Lung (tissue), 12 donors: Measurements from ENCODE around the gene ARHGAP1. TPM values are rescaled to one million over a fixed set of nuclear protein-coding genes. Genes with fewer than 3 reads are reported as not detected.

Experiments
- ATAC-seq: fragments of 200-7000 bp; cut with Tn5 transposase; one replicate; pipeline ENCODE4 v1.9.1; 2020; ENCODE audit warnings: moderate number of reproducible peaks; ENCODE audit not compliant: insufficient read depth, low FRiP score
- DNase-seq, 3 donors: peaks; one replicate each; pipeline ENCODE4 v3.0.0-alpha.2; 2013 to 2017
- H3K27ac ChIP-seq, 2 donors: one replicate each; pipeline ENCODE4 v1.5.1; 2013; ENCODE audit warnings: mild to moderate bottlenecking in 2 of 2, moderate library complexity in 2 of 2, control low read depth in 1 of 2, inconsistent platforms in 1 of 2, low read depth in 1 of 2, low read length in 1 of 2
- H3K27me3 ChIP-seq, 3 donors: one replicate each; pipeline ENCODE4 v1.5.1; 2013; ENCODE audit warnings: low read length in 2 of 3; ENCODE audit not compliant: control insufficient read depth in 3 of 3, insufficient read depth in 3 of 3
- H3K36me3 ChIP-seq, 4 donors: one replicate each; pipeline ENCODE4 v1.5.1; 2013; ENCODE audit warnings: low read length in 4 of 4, mild to moderate bottlenecking in 1 of 4, moderate library complexity in 1 of 4; ENCODE audit not compliant: control insufficient read depth in 4 of 4, insufficient read depth in 4 of 4
- H3K4me1 ChIP-seq, 5 donors: one replicate each; pipeline ENCODE4 v1.5.1; 2013; ENCODE audit warnings: low read length in 5 of 5, mild to moderate bottlenecking in 2 of 5, moderate library complexity in 1 of 5; ENCODE audit not compliant: control insufficient read depth in 5 of 5, insufficient read depth in 5 of 5
- H3K4me3 ChIP-seq: one replicate; pipeline ENCODE4 v1.5.1; 2013; ENCODE audit warnings: mild to moderate bottlenecking, control low read depth, moderate library complexity
- H3K9ac ChIP-seq, 2 donors: one replicate each; pipeline ENCODE4 v1.5.1; 2013; ENCODE audit warnings: low read length in 2 of 2, control low read depth in 1 of 2; ENCODE audit not compliant: insufficient read depth in 1 of 2
- H3K9me3 ChIP-seq, 4 donors: one replicate each; pipeline ENCODE4 v1.5.1; 2013; ENCODE audit warnings: low read length in 3 of 4, mild to moderate bottlenecking in 1 of 4, moderate library complexity in 1 of 4; ENCODE audit not compliant: control insufficient read depth in 4 of 4, insufficient read depth in 3 of 4
- WGBS, 2 donors: extraction: QIAGEN DNeasy Blood & Tissue Kit; methylation state at CpG; one replicate each; pipeline ENCODE4 v1.1.7; 2013; 5-methylcytosine and 5-hydroxymethylcytosine counted together
- polyA plus RNA-seq, 2 donors: library from polyadenylated mRNA; stranded (reverse); fragments of 200-250 nt; gene quantifications; one replicate each; pipeline ENCODE4 v1.2.1, GENCODE V29; 2013
- total RNA-seq, 2 donors: library from RNA; depleted of rRNA in 1 of 2; stranded (reverse); fragments of >200 nt in 1 of 2; gene quantifications; one replicate each; pipeline ENCODE4 v1.2.1, GENCODE V29; 2014 to 2021
- TF ChIP-seq, protein P1 (sequence below): IDR thresholded peaks from 2 replicates; pipeline ENCODE4 v1.5.1; 2012; ENCODE audit warnings: mild to moderate bottlenecking; ENCODE audit errors: control extremely low read depth, extremely low read depth
- donor health status: control.
- donor health status: control.
- donor health status: Bipolar disorder and iron deficiency.
- donor health status: healthy.
- donor health status: DM: yes; HTN: yes; CAD: no.

Gene ARHGAP1
- total and polyA plus RNA-seq, 4 donors, result 23.3 to 87.9 (median 36.6) TPM

DNA sequence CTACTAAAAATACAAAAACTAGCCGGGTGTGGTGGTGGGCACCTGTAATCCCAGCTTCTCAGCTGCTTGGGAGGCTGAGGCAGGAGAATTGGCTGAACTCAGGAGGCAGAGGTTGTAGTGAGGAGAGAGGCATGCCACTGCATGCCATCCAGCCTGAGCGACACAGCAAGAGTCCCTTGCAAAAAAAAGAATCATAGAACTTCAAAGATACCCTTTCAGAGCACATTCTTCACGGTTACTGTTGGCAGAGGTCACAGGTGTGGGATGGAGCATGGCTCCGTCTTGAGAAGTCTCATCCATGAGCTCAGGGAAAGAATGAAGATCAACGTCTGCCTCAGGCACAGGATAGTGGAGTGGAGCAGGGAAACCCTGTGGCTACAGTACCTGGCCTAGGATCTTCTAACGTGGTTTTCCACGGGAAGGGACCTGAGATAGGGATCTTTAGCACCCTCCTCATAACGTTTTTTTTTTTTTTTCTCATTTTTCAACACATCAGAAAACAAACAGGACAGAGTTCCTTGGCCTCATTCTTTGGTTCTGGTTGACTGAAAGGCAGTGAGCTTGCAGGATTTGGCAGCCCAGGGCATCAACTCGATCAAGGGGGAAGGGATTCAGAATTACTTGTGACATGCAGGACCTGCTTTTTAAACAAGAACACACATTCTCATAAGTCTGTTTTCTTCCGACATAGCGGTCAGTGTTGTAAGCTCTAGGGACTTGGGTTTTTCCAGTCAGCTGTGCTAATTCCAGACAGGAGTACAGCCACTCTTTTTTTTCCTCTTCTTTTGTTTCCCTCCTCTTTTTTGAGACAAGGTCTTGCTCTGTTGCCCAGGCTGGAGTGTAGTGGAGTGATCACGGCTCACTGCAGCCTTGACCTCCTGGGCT, 41.4 kb upstream of the ARHGAP1 start:
- no peak overlapping the region for H3K9ac ChIP-seq
- 79 to 80% methylated on average over 12 of the region's 12 CpGs for WGBS, 2 donors
- H3K4me3 ChIP-seq, result no peak overlapping the region
- peaks cover 23 to 41% (median 31%) of the 10 kb centered on the region in 4 donors for H3K36me3 ChIP-seq
- TF ChIP-seq, protein P1, sequence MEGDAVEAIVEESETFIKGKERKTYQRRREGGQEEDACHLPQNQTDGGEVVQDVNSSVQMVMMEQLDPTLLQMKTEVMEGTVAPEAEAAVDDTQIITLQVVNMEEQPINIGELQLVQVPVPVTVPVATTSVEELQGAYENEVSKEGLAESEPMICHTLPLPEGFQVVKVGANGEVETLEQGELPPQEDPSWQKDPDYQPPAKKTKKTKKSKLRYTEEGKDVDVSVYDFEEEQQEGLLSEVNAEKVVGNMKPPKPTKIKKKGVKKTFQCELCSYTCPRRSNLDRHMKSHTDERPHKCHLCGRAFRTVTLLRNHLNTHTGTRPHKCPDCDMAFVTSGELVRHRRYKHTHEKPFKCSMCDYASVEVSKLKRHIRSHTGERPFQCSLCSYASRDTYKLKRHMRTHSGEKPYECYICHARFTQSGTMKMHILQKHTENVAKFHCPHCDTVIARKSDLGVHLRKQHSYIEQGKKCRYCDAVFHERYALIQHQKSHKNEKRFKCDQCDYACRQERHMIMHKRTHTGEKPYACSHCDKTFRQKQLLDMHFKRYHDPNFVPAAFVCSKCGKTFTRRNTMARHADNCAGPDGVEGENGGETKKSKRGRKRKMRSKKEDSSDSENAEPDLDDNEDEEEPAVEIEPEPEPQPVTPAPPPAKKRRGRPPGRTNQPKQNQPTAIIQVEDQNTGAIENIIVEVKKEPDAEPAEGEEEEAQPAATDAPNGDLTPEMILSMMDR, result no peak
- no peak for DNase-seq
- no peaks in the 10 kb centered on the region for H3K27me3 ChIP-seq
- no peak overlapping the region for H3K27ac ChIP-seq
- H3K9me3 ChIP-seq, result no peaks in the 10 kb centered on the region
- no peak for ATAC-seq
- no peaks in the 10 kb centered on the region for H3K4me1 ChIP-seq

DNA sequence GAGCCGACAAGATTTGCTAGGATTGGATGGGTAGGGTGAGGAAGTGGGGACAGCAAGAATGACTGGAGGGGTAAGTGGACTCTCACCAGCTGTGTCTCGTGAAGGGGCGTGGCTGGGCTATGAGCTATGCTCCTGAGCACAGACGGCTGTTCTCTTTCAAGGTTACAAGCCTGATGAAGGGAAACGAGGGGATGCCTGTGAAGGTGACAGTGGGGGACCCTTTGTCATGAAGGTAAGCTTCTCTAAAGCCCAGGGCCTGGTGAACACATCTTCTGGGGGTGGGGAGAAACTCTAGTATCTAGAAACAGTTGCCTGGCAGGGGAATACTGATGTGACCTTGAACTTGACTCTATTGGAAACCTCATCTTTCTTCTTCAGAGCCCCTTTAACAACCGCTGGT, 38.5 kb upstream of the ARHGAP1 start:
- Histone ChIP-seq H3K27me3 (no peaks in the 10 kb centered on the region), H3K36me3 (peaks cover 12 to 18% (median 13%) of the 10 kb centered on the region in 4 donors), H3K4me1 (no peaks in the 10 kb centered on the region), H3K4me3 (no peak overlapping the region), H3K9me3 (no peaks in the 10 kb centered on the region), H3K27ac (no peak overlapping the region), H3K9ac (no peak overlapping the region)
- DNase-seq (no peak), ATAC-seq (no peak)
- 81 to 84% methylated on average over 6 of the region's 6 CpGs for WGBS, 2 donors
- TF ChIP-seq, protein P1, result no peak

DNA sequence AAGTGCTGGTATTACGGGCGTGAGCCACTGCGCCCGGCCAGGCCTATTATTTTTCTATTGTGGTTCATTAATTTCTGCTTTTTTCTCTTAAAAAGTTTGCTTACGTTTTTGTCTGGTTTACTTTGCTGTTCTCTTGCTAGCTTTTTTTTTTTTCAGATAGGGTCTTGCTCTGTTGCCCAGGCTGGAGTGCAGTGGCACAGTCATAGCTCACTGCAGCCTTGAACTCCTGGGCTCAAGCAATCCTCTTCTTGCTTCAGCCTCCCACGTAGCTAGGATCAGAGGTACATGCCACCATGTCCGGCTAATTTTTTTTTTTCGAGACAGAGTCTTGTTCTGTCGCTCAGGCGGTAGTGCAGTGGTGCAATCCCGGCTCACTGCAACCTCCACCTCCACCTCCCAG, 37.3 kb upstream of the ARHGAP1 start:
- Histone ChIP-seq H3K27me3 (no peaks in the 10 kb centered on the region), H3K36me3 (peaks cover 2 to 9% (median 6%) of the 10 kb centered on the region in 4 donors), H3K4me1 (no peaks in the 10 kb centered on the region), H3K9me3 (no peaks in the 10 kb centered on the region), H3K9ac (no peak overlapping the region), H3K4me3 (no peak overlapping the region), H3K27ac (no peak overlapping the region)
- WGBS, 2 donors, result 93 to 95% methylated on average over 11 of the region's 11 CpGs
- no peak for ATAC-seq
- no peak for DNase-seq
- TF ChIP-seq, protein P1, result no peak
